HG03064 (cell line): ENCODE measurements around the gene FBXL2.
"Not testable (repeated sequence)": the region's sequence is repeated elsewhere in the genome, so short reads cannot be mapped to it uniquely, and the experiment has no call there.

Experiments used
- ATAC-seq: cut with Tn5 transposase; IDR thresholded peaks from one replicate; pipeline ENCODE4 v1.9.1; 2021; ENCODE audit warnings: low read depth; ENCODE audit not compliant: unreplicated experiment

FBXL2 gene

GRCh38 chr3:33380653-33381052 lies 103.4 kb downstream of the FBXL2 start:
- ATAC-seq: no peak

- no peak for ATAC-seq
Observed at GRCh38 chr3:33383951-33384350, 106.7 kb downstream of the FBXL2 start.

DNA sequence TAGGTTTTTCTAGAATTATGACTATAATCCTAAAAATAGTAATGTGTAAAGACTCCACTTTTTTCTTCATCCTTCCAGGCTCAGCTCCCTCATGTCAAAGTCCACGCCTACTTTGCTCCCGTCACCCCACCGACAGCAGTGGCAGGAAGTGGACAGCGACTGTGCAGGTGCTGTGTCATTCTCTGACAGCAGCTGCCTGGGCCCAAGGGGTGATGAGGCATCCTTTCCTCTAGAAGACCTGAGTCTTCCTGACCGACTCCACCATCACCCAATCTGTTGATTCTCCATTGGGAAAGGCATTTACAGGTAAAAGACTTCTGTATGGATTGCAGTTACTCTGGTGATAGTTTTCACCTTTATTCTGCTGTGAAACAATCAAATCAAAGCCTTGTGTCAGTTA lies 108.2 kb downstream of the FBXL2 start:
- no peak for ATAC-seq

DNA sequence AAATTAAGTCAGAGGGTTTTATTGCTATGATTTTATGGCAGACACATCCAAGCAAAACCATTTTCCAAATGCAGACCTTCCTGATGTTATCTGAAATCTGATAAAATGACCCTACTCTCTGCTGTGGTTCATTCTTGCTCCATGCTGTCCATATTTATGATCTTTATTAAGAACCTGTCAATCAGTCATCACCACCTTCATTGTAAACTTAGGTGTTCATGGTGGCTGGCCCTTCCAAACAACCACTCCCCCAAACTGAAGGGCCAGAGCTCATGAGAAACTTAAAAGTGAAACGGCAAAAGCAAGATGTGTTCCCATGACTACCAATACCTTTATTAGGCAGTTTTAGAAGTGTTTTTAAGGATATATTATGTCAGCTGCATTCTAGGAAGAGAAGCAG lies 109.4 kb downstream of the FBXL2 start:
- no peak for ATAC-seq

- ATAC-seq: no peak
Observed at GRCh38 chr3:33388374-33389100, 111.3 kb downstream of the FBXL2 start.

- no peak for ATAC-seq
Observed at GRCh38 chr3:33389908-33390307, 112.7 kb downstream of the FBXL2 start.

- ATAC-seq: no peak
Observed at GRCh38 chr3:33391255-33391995, 114.2 kb downstream of the FBXL2 start.

GRCh38 chr3:33392144-33392543 lies 114.9 kb downstream of the FBXL2 start:
- ATAC-seq: no peak

DNA sequence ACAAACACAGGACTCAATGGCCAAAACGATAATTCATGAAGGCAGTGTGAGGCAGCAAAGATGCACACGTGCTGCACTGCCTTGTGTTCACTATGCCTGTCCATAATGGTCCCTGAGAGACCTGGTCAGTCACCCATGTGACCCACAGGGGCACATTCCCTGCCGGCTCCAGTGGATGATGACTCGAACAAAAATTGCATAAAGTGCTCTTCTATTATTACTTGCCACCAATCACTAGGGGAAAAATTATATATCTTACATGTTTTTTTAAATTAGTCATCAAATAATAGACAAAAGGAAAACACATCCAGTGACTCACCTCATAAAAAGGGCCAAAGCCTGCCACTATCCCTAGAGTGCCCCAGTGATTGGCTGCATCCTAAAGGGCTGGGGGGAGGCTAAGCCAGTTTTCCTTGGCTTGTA lies 115.5 kb downstream of the FBXL2 start:
- ATAC-seq: no peak

DNA sequence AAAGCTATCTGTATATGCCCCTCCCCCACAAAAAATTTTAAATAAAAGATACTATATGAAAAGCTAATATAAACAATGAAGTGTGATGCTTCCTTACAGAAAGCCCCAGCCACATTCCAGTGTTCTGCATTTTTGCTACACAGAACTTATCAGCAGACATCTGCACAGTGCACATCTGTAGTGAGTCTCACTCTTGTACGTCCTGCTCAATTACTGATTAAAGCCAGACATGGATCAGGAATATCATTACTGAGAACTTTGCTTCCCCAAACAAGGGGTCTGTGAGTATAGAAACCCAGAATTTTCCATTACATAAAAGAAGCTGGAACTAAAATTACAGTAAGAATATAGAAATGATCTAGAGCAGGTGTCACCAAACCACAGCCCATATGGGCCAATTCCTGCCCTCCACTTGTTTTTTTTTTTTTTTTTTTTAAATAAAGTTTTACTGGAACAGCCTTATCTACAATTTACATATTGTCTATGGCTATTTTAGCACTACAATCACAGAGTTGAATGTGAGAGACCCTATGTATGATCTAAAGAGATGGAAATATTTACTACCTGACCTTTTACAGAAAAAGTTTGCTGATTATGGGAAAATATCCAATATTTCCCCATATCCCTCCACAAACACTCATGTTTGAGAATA lies 117.3 kb downstream of the FBXL2 start:
- ATAC-seq: no peak

DNA sequence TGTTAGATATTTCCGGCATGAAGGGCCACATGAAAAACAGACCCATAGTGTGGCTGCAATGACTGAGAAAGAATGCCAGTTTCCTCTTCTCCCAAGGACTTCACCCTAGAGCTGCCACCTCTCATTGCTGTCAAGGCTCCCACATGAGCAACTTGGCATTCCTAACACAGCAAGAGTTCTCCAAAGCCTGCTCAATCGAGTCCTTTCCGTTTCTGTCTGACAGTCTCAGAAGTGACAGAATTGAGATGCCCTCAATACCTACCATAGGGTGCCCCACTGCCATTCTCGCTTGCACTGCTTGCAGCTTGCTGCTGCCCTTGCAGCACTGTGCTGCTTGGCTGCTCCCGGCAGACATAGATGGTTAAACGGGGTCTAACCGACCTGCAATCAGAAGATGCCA lies 118.7 kb downstream of the FBXL2 start:
- no peak for ATAC-seq

- no peak for ATAC-seq
Observed at GRCh38 chr3:33398410-33398809, 121.2 kb downstream of the FBXL2 start.

DNA sequence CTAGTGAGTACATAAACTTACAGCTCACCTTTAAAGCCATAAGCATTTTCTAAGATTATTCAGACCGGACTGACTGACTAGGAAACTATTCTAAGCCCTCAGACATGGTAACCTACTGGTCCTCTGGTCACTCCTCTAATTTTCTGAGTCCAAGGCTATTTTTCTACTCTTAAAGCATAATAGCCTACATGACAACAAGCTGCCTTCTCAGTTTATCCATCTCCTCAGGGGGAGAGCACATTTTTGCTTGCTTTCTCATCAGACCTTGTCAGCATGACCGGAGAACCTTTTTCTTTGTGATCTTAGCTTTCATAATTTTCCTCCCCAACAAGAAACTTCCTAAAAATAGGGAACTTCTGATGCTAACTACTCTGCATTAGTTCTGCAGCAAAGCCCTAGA lies 124.5 kb downstream of the FBXL2 start:
- no peak for ATAC-seq

DNA sequence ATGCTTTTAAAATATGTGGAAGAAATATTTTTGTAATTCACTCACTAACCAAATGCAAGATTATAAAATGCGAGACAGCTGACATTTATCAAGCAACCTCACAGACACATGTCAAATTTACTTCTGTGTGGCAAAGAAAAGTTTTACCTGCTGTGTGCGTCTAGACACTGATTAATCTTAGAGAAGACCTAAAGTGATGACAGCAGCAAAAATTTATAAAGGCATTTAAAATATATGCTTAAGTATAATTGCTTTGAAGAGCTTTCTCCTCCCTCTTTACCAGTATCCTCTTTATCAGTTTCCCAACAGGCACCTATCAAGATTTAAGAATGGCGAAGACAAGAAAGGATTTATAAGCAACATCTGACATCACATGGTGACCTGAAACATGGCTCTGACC lies 125.7 kb downstream of the FBXL2 start:
- ATAC-seq: no peak

DNA sequence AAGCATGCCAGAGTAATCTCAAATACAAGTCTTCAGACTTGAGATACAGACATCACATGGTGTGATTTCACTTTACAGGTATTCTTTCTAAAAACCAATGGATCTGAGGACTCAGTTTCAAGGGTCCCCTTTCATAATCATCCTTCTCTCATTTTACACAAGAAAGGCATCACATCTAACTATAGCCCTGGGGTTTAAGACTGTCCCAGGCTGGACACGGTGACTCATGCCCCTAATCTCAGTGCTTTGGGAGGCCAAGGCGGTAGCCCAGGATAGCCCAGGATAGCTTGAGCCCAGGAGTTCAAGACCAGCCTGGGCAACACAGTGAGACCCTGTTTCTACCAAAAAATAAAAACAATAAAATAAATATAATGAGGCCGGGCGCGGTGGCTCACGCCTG lies 126.5 kb downstream of the FBXL2 start:
- ATAC-seq: no peak

DNA sequence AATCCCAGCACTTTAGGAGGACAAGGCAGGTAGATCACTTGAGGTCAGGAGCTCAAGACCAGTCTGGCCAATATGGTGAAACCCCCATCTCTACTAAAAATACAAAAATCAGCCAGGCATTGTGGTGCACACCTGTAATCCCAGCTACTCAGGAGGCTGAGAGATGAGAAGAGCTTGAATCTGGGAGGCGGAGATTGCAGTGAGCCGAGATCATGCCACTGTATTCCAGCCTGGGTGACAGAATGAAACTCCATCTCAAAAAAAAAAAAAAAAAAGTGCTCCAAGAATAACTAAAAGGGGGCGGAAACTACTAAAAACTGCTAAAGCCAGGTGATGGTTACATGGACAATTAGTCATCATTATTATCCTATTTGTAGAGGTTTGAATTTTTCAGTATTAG lies 133.6 kb downstream of the FBXL2 start:
- not testable (repeated sequence) for ATAC-seq

DNA sequence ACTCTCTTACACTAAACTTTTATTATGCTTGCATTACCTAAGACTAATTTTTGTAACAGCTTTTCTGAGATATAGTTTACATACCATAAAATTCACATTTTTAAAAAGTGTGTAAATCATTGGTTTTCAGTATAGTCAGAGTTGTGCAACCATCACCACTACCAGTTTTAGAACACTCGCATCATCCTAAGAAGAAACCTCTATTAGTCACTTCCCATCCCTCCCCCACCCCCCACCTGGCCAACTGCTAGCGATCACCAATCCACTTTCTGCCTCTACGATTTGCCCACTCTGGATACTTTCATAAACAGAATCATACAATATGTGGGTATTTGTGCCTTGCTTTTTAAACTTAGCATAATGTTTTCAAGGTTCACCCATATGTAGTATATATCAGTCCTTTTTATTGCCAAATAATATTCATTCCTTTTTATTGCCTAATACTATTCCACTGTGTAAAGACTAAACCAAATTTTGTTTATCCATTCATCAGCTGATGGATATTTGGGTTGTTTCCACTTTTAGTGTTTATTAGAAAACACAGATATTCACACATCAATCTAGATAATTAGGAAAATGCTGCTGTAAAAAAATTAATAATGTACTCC lies 139.9 kb downstream of the FBXL2 start:
- ATAC-seq: no peak

DNA sequence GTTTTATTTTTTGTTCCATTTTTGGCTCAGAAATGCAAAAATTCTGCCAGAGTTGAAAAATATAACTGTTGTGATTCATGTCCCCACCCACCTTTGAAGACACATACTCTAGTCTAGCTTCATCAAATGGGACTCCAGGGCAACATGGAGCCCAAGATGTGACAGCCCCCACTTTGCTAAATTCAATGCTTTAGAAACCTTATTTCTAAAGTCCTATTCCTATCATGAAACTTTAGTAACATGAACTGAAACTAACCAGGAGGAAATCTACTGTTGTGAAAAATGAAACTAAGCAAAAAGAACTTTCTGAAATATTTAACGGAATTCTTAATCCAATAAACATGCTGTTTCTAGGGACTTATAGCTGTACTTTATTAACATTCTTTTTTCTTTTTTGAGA lies 142.7 kb downstream of the FBXL2 start:
- ATAC-seq: no peak

DNA sequence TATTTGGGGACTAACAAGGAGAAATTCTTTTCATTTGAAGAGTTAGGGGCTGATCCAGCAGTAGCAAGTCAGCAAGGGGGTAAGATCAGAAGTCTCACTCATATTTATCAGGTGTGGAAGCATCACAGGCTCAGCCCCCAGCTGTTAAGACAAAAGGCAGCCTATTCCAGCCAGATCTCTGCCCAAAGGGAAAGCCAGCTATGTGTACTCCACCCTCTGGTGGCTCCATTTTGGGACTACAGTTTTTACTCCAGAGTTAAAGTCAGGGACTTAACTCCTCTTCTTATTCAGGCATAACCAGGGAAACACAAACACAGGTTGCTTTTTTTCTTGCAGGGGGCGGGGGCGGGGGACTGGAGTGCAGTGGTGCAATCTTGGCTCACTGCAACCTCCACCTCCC lies 143.7 kb downstream of the FBXL2 start:
- ATAC-seq: no peak

- no peak for ATAC-seq
Observed at GRCh38 chr3:33424606-33425452, 147.6 kb downstream of the FBXL2 start.
